A673 (cell line): ENCODE measurements around the gene ANKRD16. TPM values are rescaled to one million over a fixed set of nuclear protein-coding genes. Genes with fewer than 3 reads are reported as not detected.

Experiments used
- BruUV-seq: library from RNA; stranded (reverse); fragments of 400-500 nt; replicated peaks from 2 replicates; lab custom pipeline; 2021; lab: Mats Ljungman, UMichigan
- CTCF ChIA-PET: fragments of 300-600 bp; sonication (Branson Sonifier 250); formaldehyde crosslinking; loops from one replicate; lab custom pipeline; 2022; ENCODE audit warnings: antibody characterized with exemption; lab: Charles Lee
- POLR2A ChIA-PET: fragments of 300-600 bp; sonication (Branson Sonifier 250); formaldehyde crosslinking; loops from one replicate; lab custom pipeline; 2022; ENCODE audit warnings: antibody characterized with exemption; ENCODE audit not compliant: low non-redundant PET; lab: Charles Lee
- DNase-seq: peaks from one replicate; pipeline ENCODE4 v3.0.0-alpha.2; 2015; ENCODE audit warnings: low spot score
- H3K27ac ChIP-seq: fragments of 200-600 bp; sonication (generic); 2 replicates; pipeline ENCODE4 v1.5.1; 2016; ENCODE audit warnings: mixed run types, low read depth, mild to moderate bottlenecking, mixed read lengths, antibody characterized with exemption, low read length; ENCODE audit not compliant: poor library complexity, severe bottlenecking
- H3K27me3 ChIP-seq: fragments of 200-600 bp; sonication (generic); replicated peaks from 2 replicates; pipeline ENCODE4 v1.6.1; 2017; ENCODE audit warnings: mixed run types, low read depth, mild to moderate bottlenecking, mixed read lengths, antibody characterized with exemption, low read length; ENCODE audit not compliant: insufficient read depth, poor library complexity
- H3K36me3 ChIP-seq: fragments of 200-600 bp; sonication (generic); 2 replicates; pipeline ENCODE4 v1.6.1; 2016; ENCODE audit warnings: mixed run types, mild to moderate bottlenecking, mixed read lengths, antibody characterized with exemption, low read length; ENCODE audit not compliant: insufficient read depth, poor library complexity, severe bottlenecking
- H3K4me1 ChIP-seq: fragments of 200-600 bp; sonication (generic); 2 replicates; pipeline ENCODE4 v1.6.1; 2017; ENCODE audit warnings: mixed run types, mild to moderate bottlenecking, mixed read lengths, antibody characterized with exemption, low read length; ENCODE audit not compliant: insufficient read depth, poor library complexity, severe bottlenecking
- H3K4me3 ChIP-seq: fragments of 200-600 bp; sonication (generic); 2 replicates; pipeline ENCODE4 v1.5.1; 2016; ENCODE audit warnings: low read depth, mixed run types, mild to moderate bottlenecking, mixed read lengths, low read length; ENCODE audit not compliant: poor library complexity, severe bottlenecking
- H3K9me3 ChIP-seq: fragments of 200-600 bp; sonication (generic); 2 replicates; pipeline ENCODE4 v1.6.1; 2016; ENCODE audit warnings: mixed run types, low read depth, mild to moderate bottlenecking, mixed read lengths, antibody characterized with exemption, low read length; ENCODE audit not compliant: poor library complexity, severe bottlenecking
- EZH2 ChIP-seq: fragments of 200-600 bp; sonication (generic); IDR thresholded peaks from 2 replicates; pipeline ENCODE4 v1.6.1; 2017; ENCODE audit warnings: borderline replicate concordance, low read depth, mild to moderate bottlenecking, mixed read lengths, antibody characterized with exemption, low read length; ENCODE audit not compliant: poor library complexity, severe bottlenecking
- intact Hi-C: fragments of 100-400 bp; cut with micrococcal nuclease; formaldehyde crosslinking; loops from one replicate; pipeline ENCODE4 v1.10.0; 2022; ENCODE audit not compliant: unreplicated experiment
- total RNA-seq: library from RNA; stranded (reverse); gene quantifications from 2 replicates; pipeline ENCODE4 v1.2.3, GENCODE V29; 2021
- TF ChIP-seq, protein P1 (sequence below): fragments of 300-800, 200-600 bp; sonication (generic); conservative IDR thresholded peaks from 2 replicates; pipeline ENCODE4 v1.5.1; 2017; ENCODE audit warnings: low read depth, mild to moderate bottlenecking, antibody characterized with exemption, low read length, moderate library complexity, mixed read lengths

ANKRD16 gene
- total RNA-seq, 1 experiment from 2014 or later = 16.2 TPM

DNA sequence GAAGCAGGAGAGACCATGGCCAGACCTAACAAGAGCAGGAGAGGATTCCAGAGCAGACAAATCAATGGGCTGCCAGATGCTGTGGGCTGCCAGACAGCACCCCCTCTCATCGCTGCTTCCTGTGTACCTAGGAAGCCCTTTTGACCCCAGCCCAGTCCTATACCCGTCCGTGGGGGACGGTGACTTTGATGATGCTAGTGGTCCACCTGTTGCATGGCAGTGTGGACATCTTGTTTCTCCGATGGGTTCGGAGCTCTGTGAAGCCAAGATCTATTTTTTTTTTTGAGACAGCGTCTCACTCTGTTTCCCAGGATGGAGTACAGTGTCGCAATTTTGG lies 58.3 kb downstream of the ANKRD16 start:
- DNase-seq = no peak
- H3K27me3 ChIP-seq = no peaks in the 10 kb centered on the region
- CTCF ChIA-PET = no interaction called here
- H3K27ac ChIP-seq = no peak overlapping the region
- no peak for TF ChIP-seq EZH2
- TF ChIP-seq, protein P1, sequence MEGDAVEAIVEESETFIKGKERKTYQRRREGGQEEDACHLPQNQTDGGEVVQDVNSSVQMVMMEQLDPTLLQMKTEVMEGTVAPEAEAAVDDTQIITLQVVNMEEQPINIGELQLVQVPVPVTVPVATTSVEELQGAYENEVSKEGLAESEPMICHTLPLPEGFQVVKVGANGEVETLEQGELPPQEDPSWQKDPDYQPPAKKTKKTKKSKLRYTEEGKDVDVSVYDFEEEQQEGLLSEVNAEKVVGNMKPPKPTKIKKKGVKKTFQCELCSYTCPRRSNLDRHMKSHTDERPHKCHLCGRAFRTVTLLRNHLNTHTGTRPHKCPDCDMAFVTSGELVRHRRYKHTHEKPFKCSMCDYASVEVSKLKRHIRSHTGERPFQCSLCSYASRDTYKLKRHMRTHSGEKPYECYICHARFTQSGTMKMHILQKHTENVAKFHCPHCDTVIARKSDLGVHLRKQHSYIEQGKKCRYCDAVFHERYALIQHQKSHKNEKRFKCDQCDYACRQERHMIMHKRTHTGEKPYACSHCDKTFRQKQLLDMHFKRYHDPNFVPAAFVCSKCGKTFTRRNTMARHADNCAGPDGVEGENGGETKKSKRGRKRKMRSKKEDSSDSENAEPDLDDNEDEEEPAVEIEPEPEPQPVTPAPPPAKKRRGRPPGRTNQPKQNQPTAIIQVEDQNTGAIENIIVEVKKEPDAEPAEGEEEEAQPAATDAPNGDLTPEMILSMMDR = no peak
- H3K9me3 ChIP-seq = no peaks in the 10 kb centered on the region
- no TSS peak for BruUV-seq
- H3K4me3 ChIP-seq = no peak overlapping the region
- intact Hi-C loops = no loop called here
- POLR2A ChIA-PET = no interaction called here
- no peaks in the 10 kb centered on the region for H3K36me3 ChIP-seq
- H3K4me1 ChIP-seq = no peaks in the 10 kb centered on the region

DNA sequence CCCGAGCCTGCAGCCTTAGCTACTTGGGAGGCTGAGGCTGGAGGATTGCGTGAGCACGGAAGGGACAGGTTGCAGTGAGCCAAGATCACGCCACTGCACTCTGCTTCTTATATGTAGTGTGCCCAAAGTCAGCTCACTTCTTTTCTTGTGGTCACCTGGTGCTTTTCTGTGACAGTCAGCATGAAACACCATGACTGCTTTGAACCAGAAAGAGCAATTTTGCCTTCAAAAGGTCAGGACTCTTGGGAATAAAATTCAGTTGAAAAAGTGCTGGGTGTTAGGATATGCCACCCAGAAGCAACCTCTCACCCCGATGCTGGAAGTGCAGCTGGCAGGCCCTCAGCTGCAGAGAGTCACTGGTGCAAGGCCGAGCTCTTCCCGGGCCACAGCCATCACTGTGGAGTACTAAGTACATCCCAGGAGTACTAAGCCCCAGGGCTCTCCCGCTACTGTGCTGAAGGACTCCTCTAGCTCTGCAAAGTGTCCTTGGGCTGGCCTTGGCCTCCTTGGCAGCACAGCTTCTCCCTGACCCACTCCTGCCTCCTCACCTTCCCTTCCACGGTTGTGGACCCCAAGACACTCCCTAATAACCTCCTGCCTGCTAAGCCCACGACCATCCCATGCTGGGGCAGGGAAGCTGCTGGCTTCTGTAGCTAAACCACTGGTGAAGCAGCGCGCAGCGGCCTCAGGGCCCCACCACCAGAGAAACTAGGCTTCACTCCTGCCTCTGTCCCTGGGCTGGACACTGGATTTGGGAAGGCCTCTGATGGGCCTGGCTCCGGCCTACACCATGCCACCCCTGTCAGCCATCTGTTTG lies 58.9 kb downstream of the ANKRD16 start:
- intact Hi-C loops = no loop called here

DNA sequence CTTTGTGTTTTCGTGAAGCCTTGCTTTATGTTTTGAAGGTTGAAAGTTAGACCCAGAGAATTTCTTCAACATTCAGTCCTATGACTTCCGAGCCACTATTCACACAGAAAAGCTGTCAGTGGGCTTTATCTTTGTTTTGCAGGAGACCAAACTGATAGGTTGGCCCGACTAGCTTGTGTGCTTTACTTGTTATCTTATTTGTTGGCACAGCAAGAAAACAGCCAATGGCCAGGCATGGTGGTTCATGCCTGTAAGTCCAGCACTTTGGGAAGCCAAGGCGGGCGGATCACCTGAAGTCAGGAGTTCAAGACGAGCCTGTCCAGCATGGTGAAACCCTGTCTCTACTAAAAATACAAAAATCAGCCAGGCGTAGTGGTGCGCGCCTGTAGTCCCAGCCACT lies 60.4 kb downstream of the ANKRD16 start:
- TF ChIP-seq, protein P1 = no peak
- no peak for TF ChIP-seq EZH2
- no peaks in the 10 kb centered on the region for H3K36me3 ChIP-seq
- DNase-seq = no peak
- no peaks in the 10 kb centered on the region for H3K4me1 ChIP-seq
- intact Hi-C loops = no loop called here
- POLR2A ChIA-PET = no interaction called here
- no TSS peak for BruUV-seq
- no peak overlapping the region for H3K27ac ChIP-seq
- H3K27me3 ChIP-seq = no peaks in the 10 kb centered on the region
- no peak overlapping the region for H3K4me3 ChIP-seq
- CTCF ChIA-PET = no interaction called here
- no peaks in the 10 kb centered on the region for H3K9me3 ChIP-seq

More for the DNA sequence above, 58.9 kb downstream of the ANKRD16 start:
- Histone ChIP-seq H3K4me1 (no peaks in the 10 kb centered on the region), H3K27ac (no peak overlapping the region), H3K4me3 (no peak overlapping the region), H3K27me3 (no peaks in the 10 kb centered on the region), H3K36me3 (no peaks in the 10 kb centered on the region), H3K9me3 (no peaks in the 10 kb centered on the region)
- POLR2A ChIA-PET = no interaction called here
- CTCF ChIA-PET = no interaction called here
- no TSS peak for BruUV-seq
- no peak for TF ChIP-seq EZH2
- TF ChIP-seq, protein P1 = no peak
- no peak for DNase-seq
